Endodermal cell (in vitro differentiated cells): Measurements from ENCODE around the gene ZMIZ1. TPM values are rescaled to one million over a fixed set of nuclear protein-coding genes. Genes with fewer than 3 reads are reported as not detected.

ENCODE experiments used
- DNase-seq: peaks from one replicate; pipeline ENCODE4 v3.0.0-alpha.2; 2017
- H3K27ac ChIP-seq: 2 replicates; pipeline ENCODE4 v1.5.1; 2013; ENCODE audit warnings: mild to moderate bottlenecking, low read depth, low read length, moderate library complexity
- H3K27me3 ChIP-seq: 2 replicates; pipeline ENCODE4 v1.6.1; 2013; ENCODE audit warnings: mild to moderate bottlenecking, low read length, moderate library complexity; ENCODE audit not compliant: insufficient read depth, control insufficient read depth, poor library complexity, severe bottlenecking
- H3K36me3 ChIP-seq: 2 replicates; pipeline ENCODE4 v1.7.0; 2013; ENCODE audit warnings: mild to moderate bottlenecking, low read length, moderate library complexity; ENCODE audit not compliant: control insufficient read depth, insufficient read depth
- H3K4me1 ChIP-seq: one replicate; pipeline ENCODE4 v1.7.0; 2013; ENCODE audit warnings: low read length; ENCODE audit not compliant: control insufficient read depth, insufficient read depth
- H3K4me3 ChIP-seq: 2 replicates; pipeline ENCODE4 v1.5.1; 2013; ENCODE audit warnings: mild to moderate bottlenecking, low read length, moderate library complexity
- H3K9ac ChIP-seq: 2 replicates; pipeline ENCODE4 v1.6.1; 2013; ENCODE audit warnings: mild to moderate bottlenecking, low read length, moderate library complexity; ENCODE audit not compliant: poor library complexity, severe bottlenecking; ENCODE audit errors: extremely low read depth
- H3K9me3 ChIP-seq: 2 replicates; pipeline ENCODE4 v1.6.1; 2013; ENCODE audit warnings: mild to moderate bottlenecking, low read length, moderate library complexity; ENCODE audit not compliant: control insufficient read depth
- H3K27ac Mint-ChIP-seq: 2 replicates; pipeline ENCODE4 v1.8.0; 2020; ENCODE audit warnings: mixed read lengths
- H3K27me3 Mint-ChIP-seq: 2 replicates; pipeline ENCODE4 v1.8.0; 2021; ENCODE audit warnings: mild to moderate bottlenecking, mixed read lengths; ENCODE audit not compliant: insufficient read depth
- H3K36me3 Mint-ChIP-seq: 2 replicates; pipeline ENCODE4 v1.8.0; 2020; ENCODE audit warnings: low read depth, mixed read lengths
- H3K4me1 Mint-ChIP-seq: 2 replicates; pipeline ENCODE4 v1.8.0; 2020; ENCODE audit warnings: mixed read lengths
- H3K4me3 Mint-ChIP-seq: 2 replicates; pipeline ENCODE4 v1.8.0; 2020; ENCODE audit warnings: mild to moderate bottlenecking, moderate library complexity, mixed read lengths
- H3K9me3 Mint-ChIP-seq: 2 replicates; pipeline ENCODE4 v1.8.0; 2020; ENCODE audit warnings: mild to moderate bottlenecking, mixed read lengths
- CTCF ChIP-seq: fragments of 200-600 bp; sonication (generic); conservative IDR thresholded peaks from 2 replicates; pipeline ENCODE4 v1.5.0; 2021; ENCODE audit warnings: antibody characterized with exemption, mild to moderate bottlenecking
- WGBS, 2 experiments: methylation state at CpG; one replicate each; pipeline versions ENCODE4 v1.1.5 to v1.1.7; 2013; ENCODE audit warnings: missing lambda C conversion rate in 2 of 2, mixed read lengths in 1 of 2; ENCODE audit not compliant: insufficient coverage in 1 of 2, insufficient read length in 1 of 2; 5-methylcytosine and 5-hydroxymethylcytosine counted together
- total RNA-seq, 2 donors: library from RNA; stranded (reverse); fragmentation: NEBNext Ultra II Directional in 1 of 2; extraction: Animal tissue kit (Norgen Biotek cat#: 25700) in 1 of 2; gene quantifications; 2 replicates in 1 of 2; 3 replicates in 1 of 2; pipeline ENCODE4 v1.2.1, GENCODE V29; 2021

Gene ZMIZ1
- total RNA-seq, 2 donors from 2014 or later: 65.3 to 67.5 TPM

GRCh38 chr10:79057481-79058275, 11.1 kb upstream of the ZMIZ1 start:
- H3K4me1 Mint-ChIP-seq: peaks cover 49% of the 10 kb centered on the region
- WGBS, 2 experiments: 83 to 84% methylated on average over 11 to 12 of the region's 12 CpGs
- no peak overlapping the region for H3K27ac ChIP-seq
- TF ChIP-seq CTCF: no peak
- H3K9ac ChIP-seq: no peak overlapping the region
- H3K4me1 ChIP-seq: peaks cover 37% of the 10 kb centered on the region
- peaks cover 4% of the 10 kb centered on the region for H3K27me3 Mint-ChIP-seq
- H3K36me3 ChIP-seq: no peaks in the 10 kb centered on the region
- no peaks in the 10 kb centered on the region for H3K36me3 Mint-ChIP-seq
- H3K27ac Mint-ChIP-seq: no peak overlapping the region
- no peak overlapping the region for H3K4me3 Mint-ChIP-seq
- no peaks in the 10 kb centered on the region for H3K9me3 ChIP-seq
- no peaks in the 10 kb centered on the region for H3K9me3 Mint-ChIP-seq
- DNase-seq: peak; percentile 42
- no peak overlapping the region for H3K4me3 ChIP-seq
- no peaks in the 10 kb centered on the region for H3K27me3 ChIP-seq

DNA sequence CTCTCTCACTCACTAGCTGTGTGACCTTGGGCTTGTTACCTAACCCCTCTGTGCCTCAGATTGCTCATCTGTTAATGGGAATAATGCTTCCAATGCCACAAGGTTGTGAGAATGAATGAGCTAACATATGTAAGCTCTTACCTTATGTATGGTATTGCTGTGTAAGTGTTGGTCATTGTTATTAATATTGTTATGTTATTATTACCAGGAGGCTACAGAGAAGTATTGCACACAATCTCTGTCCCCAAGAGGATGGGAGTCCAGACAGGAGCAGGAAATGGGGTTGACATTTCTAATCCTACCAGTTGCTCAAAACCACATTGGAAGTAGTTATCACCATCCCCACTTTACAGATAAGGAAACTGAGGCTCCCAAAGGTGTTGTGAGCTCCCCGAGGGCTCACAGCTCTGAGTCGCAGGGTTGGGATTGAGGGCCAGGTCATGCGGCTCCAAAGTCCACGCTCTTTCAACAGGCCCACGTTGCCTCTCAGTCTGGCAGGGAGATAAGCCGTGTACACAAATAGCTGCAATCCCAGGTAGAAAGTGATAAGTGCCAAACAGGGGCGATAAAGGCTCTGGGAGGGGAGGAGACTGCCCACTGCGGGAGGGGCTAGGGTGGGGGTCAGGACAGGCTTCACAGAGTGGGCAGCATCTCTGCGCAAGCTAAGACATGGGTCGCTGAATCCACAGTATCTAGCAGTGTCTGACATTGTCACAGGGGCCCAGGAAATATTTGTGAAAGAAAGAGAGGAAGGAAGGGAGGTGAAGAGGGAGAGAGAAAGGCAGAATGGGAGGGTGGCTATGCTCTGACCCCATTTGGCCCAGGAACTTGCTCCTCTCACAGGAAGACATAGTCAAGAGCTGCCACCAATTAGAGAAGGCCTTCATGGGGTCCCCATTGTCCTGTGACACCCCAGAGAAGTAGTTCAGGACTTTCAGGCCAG, 9.6 kb upstream of the ZMIZ1 start:
- peak; percentile 72 for DNase-seq
- peaks cover 6% of the 10 kb centered on the region for H3K27me3 Mint-ChIP-seq
- Histone ChIP-seq H3K4me1 (peaks cover 37% of the 10 kb centered on the region), H3K27me3 (no peaks in the 10 kb centered on the region), H3K27ac (no peak overlapping the region), H3K9me3 (no peaks in the 10 kb centered on the region), H3K36me3 (no peaks in the 10 kb centered on the region), H3K4me3 (no peak overlapping the region), H3K9ac (no peak overlapping the region)
- H3K4me3 Mint-ChIP-seq: no peak overlapping the region
- 45 to 60% methylated on average over 8 to 10 of the region's 10 CpGs for WGBS, 2 experiments
- no peaks in the 10 kb centered on the region for H3K9me3 Mint-ChIP-seq
- peak overlapping the region; percentile 7 for H3K27ac Mint-ChIP-seq
- TF ChIP-seq CTCF: no peak
- H3K36me3 Mint-ChIP-seq: no peaks in the 10 kb centered on the region
- H3K4me1 Mint-ChIP-seq: peaks cover 53% of the 10 kb centered on the region

DNA sequence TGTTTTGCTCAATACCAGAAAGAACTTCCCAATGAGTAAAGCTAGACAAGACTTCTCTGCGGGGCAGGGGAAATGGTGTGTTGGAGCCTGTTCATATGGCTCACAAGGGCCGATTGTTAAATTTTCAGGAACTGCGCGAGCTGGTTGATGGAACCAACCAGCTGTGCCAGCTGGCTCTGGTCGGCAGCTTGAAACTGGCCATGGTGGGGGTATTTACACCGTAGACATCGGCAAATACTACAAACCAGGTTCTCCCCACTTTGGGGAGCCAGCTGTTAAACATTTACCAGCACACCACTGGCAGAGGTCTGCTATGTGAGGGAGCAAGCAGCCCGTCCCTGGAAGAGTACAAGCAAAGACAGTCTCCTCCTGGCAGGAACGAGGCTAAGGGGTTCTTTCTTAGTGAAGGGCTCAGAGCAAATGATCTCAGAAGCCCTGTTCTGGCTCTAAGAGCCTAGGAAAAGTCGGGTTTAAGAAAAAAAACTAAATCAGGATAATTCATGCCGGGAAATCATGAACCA, 8.8 kb upstream of the ZMIZ1 start:
- no peak for TF ChIP-seq CTCF
- H3K4me1 Mint-ChIP-seq: peaks cover 53% of the 10 kb centered on the region
- no peaks in the 10 kb centered on the region for H3K9me3 ChIP-seq
- H3K9me3 Mint-ChIP-seq: no peaks in the 10 kb centered on the region
- H3K27me3 ChIP-seq: no peaks in the 10 kb centered on the region
- peak overlapping the region; percentile 10 for H3K27ac Mint-ChIP-seq
- H3K4me3 Mint-ChIP-seq: no peak overlapping the region
- peaks cover 6% of the 10 kb centered on the region for H3K27me3 Mint-ChIP-seq
- H3K36me3 Mint-ChIP-seq: no peaks in the 10 kb centered on the region
- H3K4me1 ChIP-seq: peaks cover 32% of the 10 kb centered on the region
- no peaks in the 10 kb centered on the region for H3K36me3 ChIP-seq
- no peak overlapping the region for H3K4me3 ChIP-seq
- DNase-seq: peak; percentile 38
- H3K27ac ChIP-seq: no peak overlapping the region
- H3K9ac ChIP-seq: no peak overlapping the region
- WGBS, 2 experiments: 89 to 94% methylated on average over 10 to 11 of the region's 11 CpGs
